Measurements from ENCODE around the gene C9orf50. TPM values are rescaled to one million over a fixed set of nuclear protein-coding genes. Genes with fewer than 3 reads are reported as not detected.

C9orf50 gene
- total RNA-seq, 2 donors from 2014 or later, result not detected

DNA sequence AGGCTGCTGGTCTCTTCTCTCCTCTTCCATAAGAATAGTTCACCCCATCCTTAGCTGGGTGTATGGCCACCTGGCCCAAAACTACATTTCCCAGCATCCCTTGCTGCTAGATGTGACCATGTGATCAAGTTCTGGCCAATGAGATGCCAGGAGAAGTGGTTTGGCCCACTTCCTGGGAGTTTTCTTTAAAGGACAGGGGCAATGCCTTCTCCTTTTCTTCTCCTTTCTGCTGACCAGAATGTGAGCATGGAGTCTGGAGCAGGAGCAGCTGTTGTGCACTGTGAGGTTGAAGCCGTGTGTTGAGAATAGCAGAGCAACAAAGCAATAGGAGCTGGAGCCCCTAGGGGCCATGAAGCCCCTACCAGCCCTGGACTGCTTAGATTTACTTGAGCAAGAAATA lies 36.8 kb downstream of the C9orf50 start:
- H3K4me1 ChIP-seq, result peaks cover 0 to 5% of the 10 kb centered on the region in 2 donors
- no peaks in the 10 kb centered on the region for H3K36me3 ChIP-seq
- no peak for TF ChIP-seq CTCF (IDR thresholded peaks at IDR 0.05)
- no peak overlapping the region for H3K4me3 ChIP-seq
- peak; percentile 73 for DNase-seq (ENCODE audit: low spot score)
- no peaks in the 10 kb centered on the region for H3K27me3 ChIP-seq
- no peaks in the 10 kb centered on the region for H3K9me3 ChIP-seq
- no peak overlapping the region for H3K27ac ChIP-seq

- no peak for DNase-seq (ENCODE audit: low spot score)
- no peaks in the 10 kb centered on the region for H3K36me3 ChIP-seq
- no peaks in the 10 kb centered on the region for H3K9me3 ChIP-seq
- H3K4me3 ChIP-seq, result no peak overlapping the region
- no peak for TF ChIP-seq CTCF (IDR thresholded peaks at IDR 0.05)
- peaks cover 0 to 5% of the 10 kb centered on the region in 2 donors for H3K4me1 ChIP-seq
- no peak overlapping the region for H3K27ac ChIP-seq
- no peaks in the 10 kb centered on the region for H3K27me3 ChIP-seq
These were observed 37.4 kb downstream of the C9orf50 start for GRCh38 chr9:129583308-129584038.

- H3K4me3 ChIP-seq, result no peak overlapping the region
- no peak overlapping the region for H3K27ac ChIP-seq
- no peaks in the 10 kb centered on the region for H3K9me3 ChIP-seq
- DNase-seq (ENCODE audit: low spot score), result no peak
- no peaks in the 10 kb centered on the region for H3K27me3 ChIP-seq
- H3K4me1 ChIP-seq, result peaks cover 0 to 5% of the 10 kb centered on the region in 2 donors
- no peaks in the 10 kb centered on the region for H3K36me3 ChIP-seq
- no peak for TF ChIP-seq CTCF (IDR thresholded peaks at IDR 0.05)
These were observed 38.0 kb downstream of the C9orf50 start for GRCh38 chr9:129582855-129583254.

GRCh38 chr9:129581505-129582189 lies 39.3 kb downstream of the C9orf50 start:
- Histone ChIP-seq H3K36me3 (no peaks in the 10 kb centered on the region), H3K9me3 (no peaks in the 10 kb centered on the region), H3K27ac (no peak overlapping the region), H3K4me3 (no peak overlapping the region), H3K4me1 (peaks cover 0 to 7% of the 10 kb centered on the region in 2 donors), H3K27me3 (no peaks in the 10 kb centered on the region)
- no peak for DNase-seq (ENCODE audit: low spot score)
- TF ChIP-seq CTCF (IDR thresholded peaks at IDR 0.05), result no peak

- H3K4me1 ChIP-seq, result peaks cover 0 to 10% of the 10 kb centered on the region in 2 donors
- H3K9me3 ChIP-seq, result no peaks in the 10 kb centered on the region
- H3K4me3 ChIP-seq, result no peak overlapping the region
- no peak for TF ChIP-seq CTCF (IDR thresholded peaks at IDR 0.05)
- no peaks in the 10 kb centered on the region for H3K27me3 ChIP-seq
- no peak overlapping the region for H3K27ac ChIP-seq
- DNase-seq (ENCODE audit: low spot score), result no peak
- H3K36me3 ChIP-seq, result no peaks in the 10 kb centered on the region
These were observed 40.5 kb downstream of the C9orf50 start for GRCh38 chr9:129580211-129580915.

All from right atrium auricular region (tissue), 2 donors.